ENCODE results near the gene KCNIP1.

The KCNIP1 gene

DNA sequence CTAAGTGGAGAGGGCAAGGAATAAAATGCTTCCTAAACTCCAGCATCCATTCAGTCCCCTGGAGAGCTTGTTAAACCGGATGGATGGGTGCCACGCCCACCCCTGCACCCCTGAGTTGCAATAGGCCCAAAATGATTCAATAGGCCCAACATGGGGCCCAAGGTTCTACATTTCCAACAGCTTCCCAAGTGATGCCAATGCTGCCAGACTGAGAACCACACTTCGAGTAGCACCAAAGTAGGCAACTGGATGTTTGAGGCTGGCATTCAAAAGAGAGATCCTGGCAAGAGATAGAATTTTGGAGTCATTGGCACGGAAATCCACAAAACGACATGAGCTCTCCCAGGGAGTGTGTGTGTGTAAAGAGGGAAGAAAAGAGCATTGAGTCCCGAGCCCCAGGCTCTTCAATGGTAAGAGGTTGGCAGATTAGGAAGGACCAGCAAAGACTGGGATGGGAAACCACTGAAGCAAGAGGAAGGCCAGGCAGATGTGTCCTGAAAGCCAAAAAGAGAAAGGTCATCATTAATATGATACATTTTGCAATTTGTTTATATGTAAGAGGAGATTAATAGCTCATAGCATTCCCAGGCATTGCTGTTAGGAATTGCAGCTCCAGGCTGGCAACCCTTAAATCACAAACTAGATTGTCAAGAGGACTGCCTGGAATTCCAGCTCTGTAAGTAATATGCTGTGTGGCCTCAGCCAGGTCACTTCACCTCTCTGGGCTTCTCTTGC, 130.6 kb downstream of the KCNIP1 start:
- no peaks in the 10 kb centered on the region for H3K9me2 ChIP-seq (replicated peaks; ENCODE audit: low read depth, low read length)
- no peaks in the 10 kb centered on the region for H3K9me3 ChIP-seq (ENCODE audit: insufficient read depth, low read depth, low read length)
- H3K4me2 ChIP-seq (ENCODE audit: low read depth, low read length, poor library complexity, severe bottlenecking): peak overlapping the region; percentile 74
- H3K4me1 ChIP-seq (ENCODE audit: insufficient read depth, low read length, poor library complexity, severe bottlenecking): peaks cover 5% of the 10 kb centered on the region
- no peak overlapping the region for H2AFZ ChIP-seq (ENCODE audit: low read length)
- no peaks in the 10 kb centered on the region for H3F3A ChIP-seq (ENCODE audit: low read depth)
- TF ChIP-seq, protein P1, sequence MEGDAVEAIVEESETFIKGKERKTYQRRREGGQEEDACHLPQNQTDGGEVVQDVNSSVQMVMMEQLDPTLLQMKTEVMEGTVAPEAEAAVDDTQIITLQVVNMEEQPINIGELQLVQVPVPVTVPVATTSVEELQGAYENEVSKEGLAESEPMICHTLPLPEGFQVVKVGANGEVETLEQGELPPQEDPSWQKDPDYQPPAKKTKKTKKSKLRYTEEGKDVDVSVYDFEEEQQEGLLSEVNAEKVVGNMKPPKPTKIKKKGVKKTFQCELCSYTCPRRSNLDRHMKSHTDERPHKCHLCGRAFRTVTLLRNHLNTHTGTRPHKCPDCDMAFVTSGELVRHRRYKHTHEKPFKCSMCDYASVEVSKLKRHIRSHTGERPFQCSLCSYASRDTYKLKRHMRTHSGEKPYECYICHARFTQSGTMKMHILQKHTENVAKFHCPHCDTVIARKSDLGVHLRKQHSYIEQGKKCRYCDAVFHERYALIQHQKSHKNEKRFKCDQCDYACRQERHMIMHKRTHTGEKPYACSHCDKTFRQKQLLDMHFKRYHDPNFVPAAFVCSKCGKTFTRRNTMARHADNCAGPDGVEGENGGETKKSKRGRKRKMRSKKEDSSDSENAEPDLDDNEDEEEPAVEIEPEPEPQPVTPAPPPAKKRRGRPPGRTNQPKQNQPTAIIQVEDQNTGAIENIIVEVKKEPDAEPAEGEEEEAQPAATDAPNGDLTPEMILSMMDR (conservative IDR thresholded peaks at IDR 0.05; ENCODE audit: low read length): no peak
- no peak for TF ChIP-seq EZH2phosphoT487 (IDR thresholded peaks at IDR 0.05; ENCODE audit: borderline replicate concordance)
- peak overlapping the region; percentile 32 for H3K9ac ChIP-seq (ENCODE audit: low read depth, low read length, poor library complexity, severe bottlenecking)
- H3K36me3 ChIP-seq (ENCODE audit: insufficient read depth, low read length): no peaks in the 10 kb centered on the region
- H3K27me3 ChIP-seq (ENCODE audit: insufficient read depth, low read length, poor library complexity, severe bottlenecking): no peaks in the 10 kb centered on the region
- H4K20me1 ChIP-seq (ENCODE audit: insufficient read depth, low read length, poor library complexity, severe bottlenecking): no peaks in the 10 kb centered on the region
- H3K4me3 ChIP-seq (ENCODE audit: low read length, poor library complexity, severe bottlenecking): peak overlapping the region; percentile 58
- no peaks in the 10 kb centered on the region for H3K79me2 ChIP-seq (ENCODE audit: insufficient read depth, low read length)

DNA sequence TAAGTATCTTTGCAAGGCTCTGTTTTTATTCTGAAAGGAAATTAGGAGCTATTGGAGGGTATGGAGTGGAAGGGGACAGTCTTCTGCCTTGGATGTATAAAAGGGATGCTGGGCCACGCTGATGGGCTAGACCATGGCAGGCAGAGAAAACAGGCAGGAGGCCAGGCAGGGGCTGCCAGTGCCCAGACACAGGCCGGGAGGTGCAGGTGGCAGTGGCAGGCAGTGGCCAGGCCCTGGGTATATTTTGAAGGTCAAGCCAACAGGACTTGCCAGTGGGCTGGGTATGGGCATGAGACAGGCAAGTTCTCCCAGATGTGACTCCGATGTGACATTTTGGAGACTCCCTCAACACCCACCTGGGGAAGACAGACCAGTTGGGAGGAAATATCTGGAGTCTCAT, 131.9 kb downstream of the KCNIP1 start:
- H3K4me2 ChIP-seq (ENCODE audit: low read depth, low read length, poor library complexity, severe bottlenecking): no peak overlapping the region
- no peak for TF ChIP-seq EZH2phosphoT487 (IDR thresholded peaks at IDR 0.05; ENCODE audit: borderline replicate concordance)
- TF ChIP-seq, protein P1 (conservative IDR thresholded peaks at IDR 0.05; ENCODE audit: low read length): no peak

DNA sequence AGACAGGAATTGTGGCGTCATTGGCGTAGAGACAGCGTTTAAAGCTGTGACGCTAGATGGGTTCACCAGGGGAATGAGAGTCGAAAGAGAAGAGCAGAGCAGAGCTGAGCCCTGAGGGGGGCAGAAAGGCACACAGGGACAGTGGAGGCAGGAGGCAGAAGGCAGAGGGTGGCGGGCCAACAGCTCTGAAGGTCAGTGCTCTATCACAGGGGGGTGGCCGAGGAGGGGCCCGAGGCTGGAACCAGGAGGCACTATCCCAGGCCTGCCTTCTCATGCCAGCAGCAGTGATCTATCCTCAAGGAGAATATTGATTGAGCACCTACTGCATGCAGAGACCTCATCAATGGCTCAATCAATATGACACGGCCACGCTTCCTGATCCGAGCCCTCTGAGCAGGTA, 132.4 kb downstream of the KCNIP1 start:
- Histone ChIP-seq H3K9me3 (ENCODE audit: insufficient read depth, low read depth, low read length) (no peaks in the 10 kb centered on the region), H3K9ac (ENCODE audit: low read depth, low read length, poor library complexity, severe bottlenecking) (no peak overlapping the region), H3K4me3 (ENCODE audit: low read length, poor library complexity, severe bottlenecking) (no peak overlapping the region), H3K27me3 (ENCODE audit: insufficient read depth, low read length, poor library complexity, severe bottlenecking) (no peaks in the 10 kb centered on the region), H2AFZ (ENCODE audit: low read length) (no peak overlapping the region), H3K36me3 (ENCODE audit: insufficient read depth, low read length) (no peaks in the 10 kb centered on the region), H3K9me2 (replicated peaks; ENCODE audit: low read depth, low read length) (no peaks in the 10 kb centered on the region), H3K4me1 (ENCODE audit: insufficient read depth, low read length, poor library complexity, severe bottlenecking) (peaks cover 5% of the 10 kb centered on the region), H4K20me1 (ENCODE audit: insufficient read depth, low read length, poor library complexity, severe bottlenecking) (no peaks in the 10 kb centered on the region), H3F3A (ENCODE audit: low read depth) (no peaks in the 10 kb centered on the region), H3K79me2 (ENCODE audit: insufficient read depth, low read length) (no peaks in the 10 kb centered on the region), H3K4me2 (ENCODE audit: low read depth, low read length, poor library complexity, severe bottlenecking) (no peak overlapping the region)
- TF ChIP-seq, protein P1 (conservative IDR thresholded peaks at IDR 0.05; ENCODE audit: low read length): no peak
- TF ChIP-seq EZH2phosphoT487 (IDR thresholded peaks at IDR 0.05; ENCODE audit: borderline replicate concordance): no peak

More for the DNA sequence above, 131.9 kb downstream of the KCNIP1 start:
- H3K9me2 ChIP-seq (replicated peaks; ENCODE audit: low read depth, low read length): no peaks in the 10 kb centered on the region
- no peaks in the 10 kb centered on the region for H3K79me2 ChIP-seq (ENCODE audit: insufficient read depth, low read length)
- H3K4me3 ChIP-seq (ENCODE audit: low read length, poor library complexity, severe bottlenecking): no peak overlapping the region
- no peaks in the 10 kb centered on the region for H3K27me3 ChIP-seq (ENCODE audit: insufficient read depth, low read length, poor library complexity, severe bottlenecking)
- no peaks in the 10 kb centered on the region for H3F3A ChIP-seq (ENCODE audit: low read depth)
- no peak overlapping the region for H2AFZ ChIP-seq (ENCODE audit: low read length)
- H3K36me3 ChIP-seq (ENCODE audit: insufficient read depth, low read length): no peaks in the 10 kb centered on the region
- H4K20me1 ChIP-seq (ENCODE audit: insufficient read depth, low read length, poor library complexity, severe bottlenecking): no peaks in the 10 kb centered on the region
- H3K9me3 ChIP-seq (ENCODE audit: insufficient read depth, low read depth, low read length): no peaks in the 10 kb centered on the region
- no peak overlapping the region for H3K9ac ChIP-seq (ENCODE audit: low read depth, low read length, poor library complexity, severe bottlenecking)
- peaks cover 5% of the 10 kb centered on the region for H3K4me1 ChIP-seq (ENCODE audit: insufficient read depth, low read length, poor library complexity, severe bottlenecking)

All from Loucy (cell line).